Neural cell (in vitro differentiated cells): ENCODE results near the gene TEKT4. TPM values are rescaled to one million over a fixed set of nuclear protein-coding genes. Genes with fewer than 3 reads are reported as not detected.
"Not testable (repeated sequence)": the region's sequence is repeated elsewhere in the genome, so short reads cannot be mapped to it uniquely, and the experiment has no call there.

Experiments
- H2AFZ ChIP-seq: fragments of 200-600, 300-800 bp; sonication (generic), shearing (Covaris generic); 2 replicates; pipeline ENCODE4 v1.6.0; 2014; ENCODE audit warnings: low read depth, mild to moderate bottlenecking, antibody characterized with exemption, low read length, moderate library complexity
- H3F3A ChIP-seq: fragments of 200-600 bp; shearing (Covaris generic); 2 replicates; pipeline ENCODE4 v1.6.1; 2016; ENCODE audit warnings: mild to moderate bottlenecking, moderate library complexity, mixed read lengths, antibody characterized with exemption, low read length; ENCODE audit not compliant: insufficient read depth, poor library complexity, severe bottlenecking
- H3K27ac ChIP-seq: fragments of 200-600, 300-800 bp; sonication (generic), shearing (Covaris generic); 2 replicates; pipeline ENCODE4 v1.5.1; 2014; ENCODE audit warnings: mild to moderate bottlenecking, low read length, moderate library complexity
- H3K27me3 ChIP-seq: fragments of 300-800, 200-600 bp; sonication (generic), shearing (Covaris generic); 2 replicates; pipeline ENCODE4 v1.6.0; 2014; ENCODE audit warnings: mild to moderate bottlenecking, low read depth, low read length, moderate library complexity; ENCODE audit not compliant: insufficient read depth
- H3K36me3 ChIP-seq: fragments of 300-800, 200-600 bp; sonication (generic), shearing (Covaris generic); 2 replicates; pipeline ENCODE4 v1.5.1; 2014; ENCODE audit warnings: mild to moderate bottlenecking, antibody characterized with exemption, low read length, moderate library complexity; ENCODE audit not compliant: insufficient read depth
- H3K4me2 ChIP-seq: fragments of 300-800, 200-600 bp; sonication (generic), shearing (Covaris generic); 2 replicates; pipeline ENCODE4 v1.6.0; 2014; ENCODE audit warnings: mild to moderate bottlenecking, low read length
- H3K4me3 ChIP-seq: fragments of 300-800, 200-600 bp; sonication (generic), shearing (Covaris generic); 2 replicates; pipeline ENCODE4 v1.5.1; 2014; ENCODE audit warnings: mild to moderate bottlenecking, low read length, moderate library complexity
- H3K79me2 ChIP-seq: fragments of 200-600 bp; shearing (Covaris generic); replicated peaks from 2 replicates; pipeline ENCODE4 v1.6.0; 2014; ENCODE audit warnings: mild to moderate bottlenecking, low read length, moderate library complexity; ENCODE audit not compliant: insufficient read depth
- H3K9ac ChIP-seq: fragments of 300-800, 200-600 bp; sonication (generic), shearing (Covaris generic); 2 replicates; pipeline ENCODE4 v1.6.1; 2016; ENCODE audit warnings: mild to moderate bottlenecking, low read length, mixed read lengths
- H3K9me2 ChIP-seq: fragments of 200-600 bp; shearing (Covaris generic); 2 replicates; pipeline ENCODE4 v1.6.1; 2016; ENCODE audit warnings: mild to moderate bottlenecking, low read length, mixed read lengths; ENCODE audit not compliant: insufficient read depth
- H3K9me3 ChIP-seq: fragments of 200-600, 300-800 bp; sonication (generic), shearing (Covaris generic); 2 replicates; pipeline ENCODE4 v1.6.1; 2016; ENCODE audit warnings: mild to moderate bottlenecking, mixed run types, low read length, moderate library complexity, mixed read lengths
- H4K20me1 ChIP-seq: fragments of 200-600 bp; shearing (Covaris generic); 2 replicates; pipeline ENCODE4 v1.6.1; 2016; ENCODE audit warnings: mild to moderate bottlenecking, mixed run types; ENCODE audit not compliant: insufficient read depth
- EP300 ChIP-seq: fragments of 450-650 bp; conservative IDR thresholded peaks from 2 replicates; pipeline ENCODE4 v1.6.1; 2014; ENCODE audit warnings: antibody characterized with exemption, mild to moderate bottlenecking, moderate library complexity; ENCODE audit not compliant: poor library complexity, severe bottlenecking
- MXI1 ChIP-seq: fragments of 450-650 bp; conservative IDR thresholded peaks from 2 replicates; pipeline ENCODE4 v1.6.1; 2014; ENCODE audit warnings: antibody characterized with exemption, mild to moderate bottlenecking; ENCODE audit not compliant: poor library complexity, severe bottlenecking
- polyA plus RNA-seq: library from polyadenylated mRNA; depleted of rRNA; stranded (reverse); fragments of >200 nt; gene quantifications from 2 replicates; pipeline ENCODE4 v1.2.3, GENCODE V29; 2014

Gene TEKT4
- polyA plus RNA-seq, 1 donor from 2014 or later = not detected

- H3K4me3 ChIP-seq, H3K27me3 ChIP-seq, H2AFZ ChIP-seq, H3K27ac ChIP-seq, H3F3A ChIP-seq, H3K9me3 ChIP-seq, H3K4me2 ChIP-seq, H3K36me3 ChIP-seq, H3K9ac ChIP-seq, H4K20me1 ChIP-seq, H3K79me2 ChIP-seq, H3K9me2 ChIP-seq: not testable (repeated sequence)
These were observed 12.9 kb upstream of the TEKT4 start for GRCh38 chr2:94858163-94858888.

GRCh38 chr2:94861308-94862152, 9.7 kb upstream of the TEKT4 start:
- H3F3A ChIP-seq = no peaks in the 10 kb centered on the region
- no peak overlapping the region for H3K4me2 ChIP-seq
- TF ChIP-seq EP300 = no peak
- no peak overlapping the region for H3K27ac ChIP-seq
- no peaks in the 10 kb centered on the region for H4K20me1 ChIP-seq
- H3K79me2 ChIP-seq = no peaks in the 10 kb centered on the region
- H3K9ac ChIP-seq = no peak overlapping the region
- H3K4me3 ChIP-seq = no peak overlapping the region
- H3K36me3 ChIP-seq = no peaks in the 10 kb centered on the region
- no peak overlapping the region for H2AFZ ChIP-seq
- H3K27me3 ChIP-seq = no peaks in the 10 kb centered on the region
- H3K9me3 ChIP-seq = peaks cover 2% of the 10 kb centered on the region
- no peaks in the 10 kb centered on the region for H3K9me2 ChIP-seq

- H3K4me2 ChIP-seq, H3K27me3 ChIP-seq, H3K9me2 ChIP-seq, H3K36me3 ChIP-seq, H3K27ac ChIP-seq, H3F3A ChIP-seq, H3K4me3 ChIP-seq, H3K79me2 ChIP-seq, H3K9ac ChIP-seq, H3K9me3 ChIP-seq, H2AFZ ChIP-seq, H4K20me1 ChIP-seq: not testable (repeated sequence)
These were observed 8.3 kb upstream of the TEKT4 start for GRCh38 chr2:94862903-94863302.

GRCh38 chr2:94869131-94869530, 2.1 kb upstream of the TEKT4 start:
- Histone ChIP-seq H3K4me2 (no peak overlapping the region), H3K9me2 (no peaks in the 10 kb centered on the region), H3K9ac (no peak overlapping the region), H3F3A (no peaks in the 10 kb centered on the region), H3K4me3 (no peak overlapping the region), H3K27ac (no peak overlapping the region), H4K20me1 (no peaks in the 10 kb centered on the region), H2AFZ (no peak overlapping the region), H3K27me3 (no peaks in the 10 kb centered on the region), H3K9me3 (peaks cover 12% of the 10 kb centered on the region), H3K79me2 (no peaks in the 10 kb centered on the region), H3K36me3 (no peaks in the 10 kb centered on the region)
- TF ChIP-seq MXI1 = no peak
